Measurements from ENCODE around the gene RASIP1.
A peak's percentile ranks its signal among the peaks of the same experiment; 100 is the strongest.
"Not testable (repeated sequence)": the region's sequence is repeated elsewhere in the genome, so short reads cannot be mapped to it uniquely, and the experiment has no call there.

RASIP1 gene

GRCh38 chr19:48740164-48740972 lies at the start of gene RASIP1:
Gene RASIP1, minus strand, starts transcription at chr19:48740610. Its CDS starts 328 bp downstream, at chr19:48740282.
- no peaks in the 10 kb centered on the region for H3K4me1 ChIP-seq (ENCODE audit: insufficient read depth, low read length)
- peak within 1 kb of the TSS in 1 of 2 donors; percentile 60 for H3K4me3 ChIP-seq (ENCODE audit: low read depth in 1 of 2, low read length in 2 of 2)
- H3K9me3 ChIP-seq (ENCODE audit: low read length): no peaks in the 10 kb centered on the region
- H3K27me3 ChIP-seq (ENCODE audit: control insufficient read depth in 1 of 2, insufficient read depth in 2 of 2, low read length in 2 of 2): peaks cover 0 to 10% of the 10 kb centered on the region in 2 donors
- H3K36me3 ChIP-seq (ENCODE audit: insufficient read depth, low read length): no peaks in the 10 kb centered on the region
- H3K27ac ChIP-seq (ENCODE audit: low read depth, low read length): no peak within 1 kb of the TSS
- H3K9ac ChIP-seq (ENCODE audit: low read length): no peak within 1 kb of the TSS

- not testable (repeated sequence) for H3K9me3 ChIP-seq (ENCODE audit: low read length); H3K9ac ChIP-seq (ENCODE audit: low read length); H3K27me3 ChIP-seq (ENCODE audit: control insufficient read depth in 1 of 2, insufficient read depth in 2 of 2, low read length in 2 of 2); H3K27ac ChIP-seq (ENCODE audit: low read depth, low read length); H3K36me3 ChIP-seq (ENCODE audit: insufficient read depth, low read length); H3K4me1 ChIP-seq (ENCODE audit: insufficient read depth, low read length); H3K4me3 ChIP-seq (ENCODE audit: low read depth in 1 of 2, low read length in 2 of 2)
Observed at GRCh38 chr19:48787331-48787730, 46.9 kb upstream of the RASIP1 start.

- not testable (repeated sequence) for H3K27ac ChIP-seq (ENCODE audit: low read depth, low read length); H3K36me3 ChIP-seq (ENCODE audit: insufficient read depth, low read length); H3K4me1 ChIP-seq (ENCODE audit: insufficient read depth, low read length); H3K27me3 ChIP-seq (ENCODE audit: control insufficient read depth in 1 of 2, insufficient read depth in 2 of 2, low read length in 2 of 2); H3K9me3 ChIP-seq (ENCODE audit: low read length); H3K9ac ChIP-seq (ENCODE audit: low read length); H3K4me3 ChIP-seq (ENCODE audit: low read depth in 1 of 2, low read length in 2 of 2)
Observed at GRCh38 chr19:48786422-48786821, 46.0 kb upstream of the RASIP1 start.

- Histone ChIP-seq H3K36me3 (ENCODE audit: insufficient read depth, low read length) (no peaks in the 10 kb centered on the region), H3K9me3 (ENCODE audit: low read length) (no peaks in the 10 kb centered on the region), H3K27ac (ENCODE audit: low read depth, low read length) (no peak overlapping the region), H3K4me3 (ENCODE audit: low read depth in 1 of 2, low read length in 2 of 2) (no peak overlapping the region), H3K9ac (ENCODE audit: low read length) (no peak overlapping the region), H3K4me1 (ENCODE audit: insufficient read depth, low read length) (no peaks in the 10 kb centered on the region), H3K27me3 (ENCODE audit: control insufficient read depth in 1 of 2, insufficient read depth in 2 of 2, low read length in 2 of 2) (no peaks in the 10 kb centered on the region)
Observed at GRCh38 chr19:48784527-48784926, 44.1 kb upstream of the RASIP1 start.

GRCh38 chr19:48780631-48781391 lies 40.4 kb upstream of the RASIP1 start:
- Histone ChIP-seq H3K4me1 (ENCODE audit: insufficient read depth, low read length) (no peaks in the 10 kb centered on the region), H3K36me3 (ENCODE audit: insufficient read depth, low read length) (no peaks in the 10 kb centered on the region), H3K4me3 (ENCODE audit: low read depth in 1 of 2, low read length in 2 of 2) (no peak overlapping the region), H3K27ac (ENCODE audit: low read depth, low read length) (no peak overlapping the region), H3K27me3 (ENCODE audit: control insufficient read depth in 1 of 2, insufficient read depth in 2 of 2, low read length in 2 of 2) (no peaks in the 10 kb centered on the region), H3K9ac (ENCODE audit: low read length) (no peak overlapping the region), H3K9me3 (ENCODE audit: low read length) (no peaks in the 10 kb centered on the region)

GRCh38 chr19:48779636-48780035 lies 39.2 kb upstream of the RASIP1 start:
- Histone ChIP-seq H3K9me3 (ENCODE audit: low read length) (no peaks in the 10 kb centered on the region), H3K4me1 (ENCODE audit: insufficient read depth, low read length) (no peaks in the 10 kb centered on the region), H3K27ac (ENCODE audit: low read depth, low read length) (no peak overlapping the region), H3K9ac (ENCODE audit: low read length) (no peak overlapping the region), H3K36me3 (ENCODE audit: insufficient read depth, low read length) (no peaks in the 10 kb centered on the region), H3K27me3 (ENCODE audit: control insufficient read depth in 1 of 2, insufficient read depth in 2 of 2, low read length in 2 of 2) (no peaks in the 10 kb centered on the region), H3K4me3 (ENCODE audit: low read depth in 1 of 2, low read length in 2 of 2) (no peak overlapping the region)

GRCh38 chr19:48777720-48778119 lies 37.3 kb upstream of the RASIP1 start:
- H3K27ac ChIP-seq (ENCODE audit: low read depth, low read length): no peak overlapping the region
- no peak overlapping the region for H3K9ac ChIP-seq (ENCODE audit: low read length)
- H3K4me3 ChIP-seq (ENCODE audit: low read depth in 1 of 2, low read length in 2 of 2): no peak overlapping the region
- H3K9me3 ChIP-seq (ENCODE audit: low read length): no peaks in the 10 kb centered on the region
- H3K36me3 ChIP-seq (ENCODE audit: insufficient read depth, low read length): no peaks in the 10 kb centered on the region
- no peaks in the 10 kb centered on the region for H3K27me3 ChIP-seq (ENCODE audit: control insufficient read depth in 1 of 2, insufficient read depth in 2 of 2, low read length in 2 of 2)
- no peaks in the 10 kb centered on the region for H3K4me1 ChIP-seq (ENCODE audit: insufficient read depth, low read length)

- Histone ChIP-seq H3K36me3 (ENCODE audit: insufficient read depth, low read length) (no peaks in the 10 kb centered on the region), H3K9me3 (ENCODE audit: low read length) (no peaks in the 10 kb centered on the region), H3K4me1 (ENCODE audit: insufficient read depth, low read length) (no peaks in the 10 kb centered on the region), H3K9ac (ENCODE audit: low read length) (no peak overlapping the region), H3K27ac (ENCODE audit: low read depth, low read length) (no peak overlapping the region), H3K27me3 (ENCODE audit: control insufficient read depth in 1 of 2, insufficient read depth in 2 of 2, low read length in 2 of 2) (no peaks in the 10 kb centered on the region), H3K4me3 (ENCODE audit: low read depth in 1 of 2, low read length in 2 of 2) (no peak overlapping the region)
Observed at GRCh38 chr19:48777139-48777538, 36.7 kb upstream of the RASIP1 start.

GRCh38 chr19:48772503-48772953 lies 32.1 kb upstream of the RASIP1 start:
- no peaks in the 10 kb centered on the region for H3K27me3 ChIP-seq (ENCODE audit: control insufficient read depth in 1 of 2, insufficient read depth in 2 of 2, low read length in 2 of 2)
- no peaks in the 10 kb centered on the region for H3K36me3 ChIP-seq (ENCODE audit: insufficient read depth, low read length)
- H3K9me3 ChIP-seq (ENCODE audit: low read length): no peaks in the 10 kb centered on the region
- no peak overlapping the region for H3K4me3 ChIP-seq (ENCODE audit: low read depth in 1 of 2, low read length in 2 of 2)
- no peak overlapping the region for H3K9ac ChIP-seq (ENCODE audit: low read length)
- no peaks in the 10 kb centered on the region for H3K4me1 ChIP-seq (ENCODE audit: insufficient read depth, low read length)
- no peak overlapping the region for H3K27ac ChIP-seq (ENCODE audit: low read depth, low read length)

- Histone ChIP-seq H3K36me3 (ENCODE audit: insufficient read depth, low read length) (no peaks in the 10 kb centered on the region), H3K9me3 (ENCODE audit: low read length) (no peaks in the 10 kb centered on the region), H3K4me3 (ENCODE audit: low read depth in 1 of 2, low read length in 2 of 2) (no peak overlapping the region), H3K27ac (ENCODE audit: low read depth, low read length) (no peak overlapping the region), H3K9ac (ENCODE audit: low read length) (no peak overlapping the region), H3K27me3 (ENCODE audit: control insufficient read depth in 1 of 2, insufficient read depth in 2 of 2, low read length in 2 of 2) (no peaks in the 10 kb centered on the region), H3K4me1 (ENCODE audit: insufficient read depth, low read length) (no peaks in the 10 kb centered on the region)
Observed at GRCh38 chr19:48770734-48771472, 30.5 kb upstream of the RASIP1 start.

- Histone ChIP-seq H3K4me1 (ENCODE audit: insufficient read depth, low read length) (no peaks in the 10 kb centered on the region), H3K36me3 (ENCODE audit: insufficient read depth, low read length) (no peaks in the 10 kb centered on the region), H3K4me3 (ENCODE audit: low read depth in 1 of 2, low read length in 2 of 2) (no peak overlapping the region), H3K27ac (ENCODE audit: low read depth, low read length) (no peak overlapping the region), H3K9me3 (ENCODE audit: low read length) (no peaks in the 10 kb centered on the region), H3K27me3 (ENCODE audit: control insufficient read depth in 1 of 2, insufficient read depth in 2 of 2, low read length in 2 of 2) (no peaks in the 10 kb centered on the region), H3K9ac (ENCODE audit: low read length) (no peak overlapping the region)
Observed at GRCh38 chr19:48770266-48770665, 29.9 kb upstream of the RASIP1 start.

All from muscle layer of colon (tissue), 2 donors.